ENCODE measurements around the gene COMMD10.
A peak's percentile ranks its signal among the peaks of the same experiment; 100 is the strongest.
"Not testable (repeated sequence)": the region's sequence is repeated elsewhere in the genome, so short reads cannot be mapped to it uniquely, and the experiment has no call there.

Gene COMMD10

GRCh38 chr5:116084871-116085715, at the start of gene COMMD10:
COMMD10 (plus strand) TSS chr5:116085025.
- DNase-seq: peak; percentile 70

DNA sequence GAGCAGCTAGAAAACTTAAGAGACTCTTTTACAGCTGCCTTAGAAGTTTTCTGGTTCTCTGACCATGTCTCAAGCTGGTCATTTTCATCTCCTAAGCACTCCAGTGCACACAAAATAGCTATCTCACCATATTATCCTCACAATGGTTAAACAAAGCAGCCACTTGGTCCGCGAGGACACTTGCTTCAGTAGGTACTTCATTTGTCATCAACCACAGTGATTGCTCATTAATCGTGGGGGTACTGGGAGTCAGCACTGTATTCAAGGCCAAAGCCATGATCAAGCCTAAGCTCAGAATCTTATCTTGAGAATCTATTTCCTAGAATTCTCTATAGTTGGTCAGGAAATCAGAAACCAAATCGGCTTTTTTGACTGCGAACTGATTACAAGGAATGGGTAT, 49.7 kb upstream of the COMMD10 start:
- no peak for DNase-seq

- no peak for DNase-seq
These were observed 47.5 kb upstream of the COMMD10 start for GRCh38 chr5:116037236-116037822.

DNA sequence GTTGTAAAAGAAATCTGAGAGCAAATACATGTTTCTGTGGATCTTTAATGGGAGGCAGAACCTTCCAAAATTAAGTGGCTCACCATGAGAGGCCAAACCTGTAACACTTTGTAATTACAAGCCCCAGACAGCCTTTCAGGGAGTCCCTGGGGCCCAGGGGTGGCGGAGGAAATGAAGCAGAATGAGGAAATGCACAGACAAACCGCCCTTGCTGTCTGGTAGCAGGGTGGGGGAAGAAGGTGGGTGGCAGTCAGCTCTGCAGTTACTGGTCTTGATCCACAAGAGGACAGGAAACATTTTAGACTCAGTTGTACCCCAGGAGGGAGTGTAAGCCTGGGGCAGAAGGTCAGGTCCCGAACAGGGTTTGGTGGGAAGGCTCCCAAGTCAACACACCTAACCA, 46.0 kb upstream of the COMMD10 start:
- DNase-seq: no peak

DNA sequence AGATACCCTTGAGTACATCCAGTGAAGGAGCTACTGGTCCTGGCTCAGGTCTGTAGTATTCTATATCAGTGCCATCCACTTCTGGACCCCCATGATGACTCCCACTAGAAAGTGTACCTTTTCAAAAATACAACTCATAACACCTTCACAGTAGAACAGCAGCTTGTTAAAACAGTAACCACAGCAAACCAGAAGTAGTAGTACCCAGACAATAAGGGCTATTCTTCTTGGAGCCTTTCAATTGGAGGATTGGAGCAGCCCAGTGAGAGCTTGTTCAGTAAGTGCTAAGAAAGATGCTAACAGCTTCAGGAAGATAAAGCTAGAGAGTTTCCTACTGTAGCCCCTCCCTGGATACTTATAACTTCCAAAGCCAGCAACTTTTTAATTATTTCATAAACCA, 42.5 kb upstream of the COMMD10 start:
- no peak for DNase-seq

GRCh38 chr5:116044073-116044472, 40.8 kb upstream of the COMMD10 start:
- no peak for DNase-seq

- DNase-seq: no peak
These were observed 39.0 kb upstream of the COMMD10 start for GRCh38 chr5:116045821-116046220.

- no peak for DNase-seq
These were observed 38.6 kb upstream of the COMMD10 start for GRCh38 chr5:116046261-116046660.

- DNase-seq: no peak
These were observed 38.0 kb upstream of the COMMD10 start for GRCh38 chr5:116046823-116047222.

GRCh38 chr5:116058346-116058936, 26.4 kb upstream of the COMMD10 start:
- no peak for DNase-seq

GRCh38 chr5:116062352-116062751, 22.5 kb upstream of the COMMD10 start:
- no peak for DNase-seq

- DNase-seq: no peak
These were observed 20.9 kb upstream of the COMMD10 start for GRCh38 chr5:116063950-116064349.

GRCh38 chr5:116068028-116068632, 16.7 kb upstream of the COMMD10 start:
- peak; percentile 26 for DNase-seq

GRCh38 chr5:116071211-116071610, 13.6 kb upstream of the COMMD10 start:
- DNase-seq: no peak

DNA sequence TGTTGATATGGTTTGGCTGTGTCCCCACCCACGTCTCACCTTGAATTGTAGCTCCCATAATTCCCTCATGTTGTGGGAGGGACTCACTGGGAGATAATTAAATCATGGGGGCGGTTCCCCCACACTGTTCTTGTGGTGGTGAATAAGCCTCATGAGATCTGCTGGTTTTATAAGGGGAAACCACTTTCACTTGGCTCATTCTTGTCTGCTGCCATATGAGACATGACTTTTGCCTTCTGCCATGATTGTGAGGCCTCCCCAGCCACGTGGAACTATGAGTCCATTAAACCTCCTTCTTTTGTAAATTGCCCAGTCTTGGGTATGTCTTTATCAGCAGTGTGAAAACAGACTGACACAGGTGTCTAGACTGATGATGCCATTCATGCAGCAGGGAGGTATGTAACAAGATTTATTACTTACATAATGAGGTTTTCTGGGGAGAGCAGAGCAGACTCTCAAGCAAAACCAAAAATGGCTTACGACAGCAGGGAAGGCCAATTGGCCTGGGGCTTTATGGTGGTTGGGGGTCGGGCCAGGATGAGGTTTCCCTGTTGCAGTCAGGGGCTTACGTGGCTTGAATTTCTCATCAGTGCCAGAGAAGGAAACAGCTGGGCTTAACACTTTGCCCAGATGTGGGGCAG, 9.5 kb upstream of the COMMD10 start:
- DNase-seq: no peak

- DNase-seq: no peak
These were observed 8.3 kb upstream of the COMMD10 start for GRCh38 chr5:116076496-116076895.

- no peak for DNase-seq
These were observed 6.6 kb upstream of the COMMD10 start for GRCh38 chr5:116078199-116078598.

DNA sequence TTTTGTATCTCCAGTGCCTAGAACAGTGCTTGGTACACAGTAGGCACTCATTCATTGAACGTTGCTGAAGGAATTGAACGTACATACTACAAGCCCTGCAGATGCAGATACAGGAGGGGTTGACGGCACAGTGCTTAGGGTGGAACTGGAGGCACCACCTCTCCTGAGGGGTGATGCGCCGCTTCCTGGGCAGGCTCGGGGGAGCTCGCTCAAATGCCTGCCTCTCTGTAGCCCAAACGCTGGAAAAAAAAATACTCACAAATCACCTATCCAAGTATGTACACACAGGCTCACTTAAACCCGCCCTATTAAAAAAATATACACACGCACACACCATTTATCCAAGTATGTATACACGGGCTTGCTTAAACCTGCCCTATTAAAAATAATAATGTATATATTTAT, 536 bp upstream of the COMMD10 start:
- DNase-seq: no peak

- DNase-seq: not testable (repeated sequence)
These were observed 1.5 kb downstream of the COMMD10 start for GRCh38 chr5:116086309-116086708.

DNA sequence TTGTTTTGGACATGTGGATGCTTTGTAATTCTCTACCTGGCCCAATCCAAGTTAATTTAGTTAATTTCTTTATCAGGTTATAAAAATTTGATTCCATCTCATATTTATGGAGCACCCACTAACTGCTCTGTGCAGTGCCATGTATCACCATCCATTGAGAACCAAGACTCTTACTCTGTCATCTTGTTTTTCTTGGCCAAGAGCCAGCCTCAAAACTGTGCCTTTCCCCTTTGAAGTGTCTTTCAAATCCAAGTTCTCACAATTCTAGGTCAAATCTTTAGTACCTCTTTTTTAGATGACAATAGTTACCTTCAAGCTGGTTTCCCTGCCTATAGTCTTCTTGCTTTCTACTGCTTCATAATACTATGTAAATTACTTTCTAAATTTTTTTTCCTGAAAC, 3.2 kb downstream of the COMMD10 start:
- no peak for DNase-seq

DNA sequence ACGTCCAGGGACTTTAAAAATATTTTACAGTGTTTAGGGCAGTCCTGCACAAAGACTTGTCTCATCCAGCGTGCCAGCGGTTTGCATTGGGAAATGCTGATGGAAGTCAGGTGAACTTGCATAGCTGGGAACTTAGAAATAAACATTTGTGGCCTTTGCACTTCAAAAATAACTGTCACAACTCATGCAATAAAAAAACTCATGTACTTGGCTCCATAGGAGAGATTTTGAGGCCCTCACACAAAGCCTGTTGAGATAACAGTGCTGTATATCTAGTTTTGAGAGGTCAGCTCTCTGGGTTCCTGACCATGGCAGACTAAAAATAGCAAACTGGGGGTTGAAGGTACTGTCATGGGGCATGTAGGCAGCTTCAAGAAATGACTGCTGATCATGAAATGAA, 5.5 kb downstream of the COMMD10 start:
- no peak for DNase-seq

GRCh38 chr5:116091416-116091815, 6.6 kb downstream of the COMMD10 start:
- no peak for DNase-seq

DNA sequence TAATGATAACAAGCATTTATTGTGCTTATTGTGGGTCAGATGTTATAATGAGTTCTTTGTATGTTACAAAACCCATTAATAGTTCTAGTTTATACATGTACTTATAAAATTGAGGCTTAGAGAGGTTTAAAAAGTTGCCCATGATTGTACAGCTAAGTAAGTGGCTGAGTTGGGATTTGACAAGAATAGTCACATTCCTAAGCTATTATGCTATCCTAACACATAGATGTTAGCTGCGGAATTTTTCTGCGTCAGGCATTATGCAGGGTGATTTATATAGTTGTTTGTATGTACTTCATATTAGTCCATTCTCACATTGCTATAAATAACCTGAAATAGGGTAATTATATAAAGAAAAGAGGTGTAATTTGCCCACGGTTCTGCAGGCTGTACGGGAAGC, 12.5 kb downstream of the COMMD10 start:
- no peak for DNase-seq
